HFF-Myc (cell line): ENCODE measurements around the gene RNASET2.
"Not testable (repeated sequence)": the region's sequence is repeated elsewhere in the genome, so short reads cannot be mapped to it uniquely, and the experiment has no call there.

Experiments used
- DNase-seq: peaks from one replicate; pipeline ENCODE4 v3.0.0-alpha.2; 2011; ENCODE audit warnings: low read depth; ENCODE audit errors: extremely low read depth
- H3K4me3 ChIP-seq: replicated peaks from 2 replicates; pipeline ENCODE4 v1.5.1; 2011; ENCODE audit warnings: low read depth, mild to moderate bottlenecking, control low read depth, low read length
- CTCF ChIP-seq: IDR thresholded peaks from 2 replicates; pipeline ENCODE4 v1.5.1; 2012; ENCODE audit warnings: mild to moderate bottlenecking, low read depth, low read length, control low read depth; ENCODE audit errors: missing control alignments

The RNASET2 gene

DNA sequence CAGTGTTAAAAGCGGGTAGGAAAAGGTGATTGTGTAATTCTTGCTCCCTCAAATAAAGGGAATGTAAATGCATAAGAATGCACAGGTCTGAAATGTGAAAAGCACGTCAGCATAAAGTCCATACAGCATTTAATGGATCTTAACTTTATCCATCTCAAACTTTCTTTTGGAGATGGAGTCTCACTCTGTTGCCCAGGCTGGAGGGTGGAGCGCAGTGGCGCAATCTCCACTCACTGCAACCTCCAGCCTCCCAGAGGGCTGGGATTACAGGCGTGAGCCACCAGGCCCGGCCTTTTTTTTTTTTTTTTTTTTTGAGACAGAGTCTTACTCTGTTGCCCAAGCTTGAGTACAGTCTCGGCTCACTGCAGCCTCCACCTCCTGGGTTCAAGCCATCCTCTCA, 33.4 kb downstream of the RNASET2 start:
- no peak overlapping the region for H3K4me3 ChIP-seq
- no peak for DNase-seq
- TF ChIP-seq CTCF = no peak

- no peak overlapping the region for H3K4me3 ChIP-seq
- no peak for DNase-seq
- no peak for TF ChIP-seq CTCF
Observed at GRCh38 chr6:166921570-166921969, 34.8 kb downstream of the RNASET2 start.

DNA sequence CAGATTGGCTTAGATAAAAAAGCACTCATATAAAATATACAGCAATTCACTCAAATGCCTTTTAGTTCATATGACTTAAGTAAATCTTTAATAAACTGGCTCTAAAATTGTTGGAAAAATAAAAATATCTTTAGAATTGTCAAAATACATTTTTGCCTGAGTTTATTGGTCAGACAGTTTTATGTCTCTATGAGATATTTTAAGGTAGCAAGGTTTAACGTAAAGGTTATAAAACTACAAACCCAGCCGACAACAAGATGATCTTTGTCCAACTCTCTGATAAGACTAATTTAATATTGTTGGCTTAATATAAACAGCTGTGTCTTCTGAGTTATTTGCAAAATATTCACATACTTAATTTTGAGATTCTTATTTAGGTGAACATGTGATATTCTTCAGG, 39.5 kb downstream of the RNASET2 start:
- TF ChIP-seq CTCF = no peak
- no peak for DNase-seq
- no peak overlapping the region for H3K4me3 ChIP-seq

- not testable (repeated sequence) for DNase-seq, H3K4me3 ChIP-seq
Observed at GRCh38 chr6:166915484-166915883, 40.9 kb downstream of the RNASET2 start.

DNA sequence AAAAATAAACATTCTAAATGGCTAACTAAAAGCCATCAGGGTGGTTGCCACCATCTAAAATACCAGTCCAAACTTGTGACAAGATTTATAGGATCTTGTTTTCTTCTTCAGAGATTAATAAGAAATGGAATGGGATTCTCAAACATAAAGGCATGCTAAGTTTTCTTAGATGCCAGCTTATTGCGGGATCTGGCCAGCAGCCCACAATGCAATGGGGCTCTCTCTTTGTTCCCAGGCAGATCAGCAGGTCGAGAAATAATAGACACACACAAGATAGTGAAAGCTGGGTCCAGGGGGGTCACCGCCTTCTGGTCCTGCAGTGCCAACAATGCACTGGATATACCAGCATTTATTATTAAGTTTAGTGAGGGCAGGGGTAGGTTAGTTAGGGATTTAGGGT, 41.4 kb downstream of the RNASET2 start:
- DNase-seq, H3K4me3 ChIP-seq: not testable (repeated sequence)

GRCh38 chr6:166911248-166911677, 45.1 kb downstream of the RNASET2 start:
- H3K4me3 ChIP-seq = no peak overlapping the region
- no peak for DNase-seq
- TF ChIP-seq CTCF = no peak

DNA sequence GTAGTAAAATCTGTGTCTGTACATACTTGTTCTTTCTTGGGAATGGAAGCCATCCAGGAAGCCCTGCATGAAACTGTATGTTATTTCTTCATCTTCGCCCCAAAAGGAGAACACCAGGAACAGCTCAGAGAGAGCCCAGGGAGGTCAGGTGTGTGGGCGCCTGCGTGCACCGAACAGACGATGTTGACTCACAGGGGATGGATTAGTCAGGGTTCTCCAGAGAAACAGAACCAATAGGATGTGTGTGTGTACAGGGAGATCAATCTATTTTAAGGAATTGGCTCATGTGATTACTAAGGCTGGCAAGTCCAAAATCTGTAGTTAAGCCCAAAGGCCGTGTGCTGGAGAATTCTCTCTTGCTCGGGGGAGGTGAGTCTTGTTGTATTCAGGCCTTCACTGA, 45.7 kb downstream of the RNASET2 start:
- no peak for DNase-seq
- H3K4me3 ChIP-seq = no peak overlapping the region
- no peak for TF ChIP-seq CTCF

GRCh38 chr6:166908811-166909210, 47.5 kb downstream of the RNASET2 start:
- no peak for TF ChIP-seq CTCF
- DNase-seq = no peak
- no peak overlapping the region for H3K4me3 ChIP-seq
